ENCODE data around the gene PSMD3.

The PSMD3 gene

DNA sequence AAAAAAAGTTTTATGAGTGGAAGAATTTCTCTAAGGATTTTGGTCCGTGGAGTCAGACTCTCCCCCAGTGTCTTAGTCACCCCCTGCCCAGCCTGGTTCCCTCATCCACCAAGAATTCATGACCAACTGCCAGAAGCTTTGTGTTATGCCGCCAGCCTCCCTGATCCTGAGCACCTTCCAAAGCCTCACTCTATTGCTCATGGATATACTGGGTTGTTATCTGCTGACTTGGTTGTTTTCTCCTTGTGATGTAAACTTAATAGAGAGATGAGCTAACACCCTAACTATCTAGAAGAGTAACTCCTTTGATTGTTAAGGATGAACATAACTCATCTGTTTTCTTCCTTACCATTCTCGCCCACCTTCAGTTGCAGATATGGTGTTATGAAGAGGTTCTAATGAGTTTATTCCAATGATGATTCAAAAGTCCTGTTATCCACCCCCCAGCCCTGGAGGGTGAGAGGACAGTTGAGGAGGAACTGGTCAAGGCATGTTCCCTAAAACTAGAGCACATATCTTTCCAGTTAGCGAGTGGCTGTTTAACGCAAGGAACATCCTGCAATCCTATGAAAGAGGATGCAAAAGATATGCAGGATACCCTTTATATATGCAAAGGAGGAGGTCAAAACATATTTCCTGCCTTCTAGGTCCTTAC lies 1.5 kb upstream of the PSMD3 start:
- no peak overlapping the region for H3K4me2 ChIP-seq (ENCODE audit: low read length)
- no peaks in the 10 kb centered on the region for H3K36me3 ChIP-seq (ENCODE audit: control insufficient read depth, insufficient read depth, low read length)
- no peaks in the 10 kb centered on the region for H3K9me3 ChIP-seq (ENCODE audit: control insufficient read depth, low read length)
- H2AFZ ChIP-seq, result peak overlapping the region; percentile 92
- H3K27me3 ChIP-seq (ENCODE audit: control insufficient read depth, insufficient read depth, low read length), result no peaks in the 10 kb centered on the region
- no peak overlapping the region for H3K9ac ChIP-seq
- peaks cover 4% of the 10 kb centered on the region for H3K4me1 ChIP-seq
- TF ChIP-seq, protein P1, sequence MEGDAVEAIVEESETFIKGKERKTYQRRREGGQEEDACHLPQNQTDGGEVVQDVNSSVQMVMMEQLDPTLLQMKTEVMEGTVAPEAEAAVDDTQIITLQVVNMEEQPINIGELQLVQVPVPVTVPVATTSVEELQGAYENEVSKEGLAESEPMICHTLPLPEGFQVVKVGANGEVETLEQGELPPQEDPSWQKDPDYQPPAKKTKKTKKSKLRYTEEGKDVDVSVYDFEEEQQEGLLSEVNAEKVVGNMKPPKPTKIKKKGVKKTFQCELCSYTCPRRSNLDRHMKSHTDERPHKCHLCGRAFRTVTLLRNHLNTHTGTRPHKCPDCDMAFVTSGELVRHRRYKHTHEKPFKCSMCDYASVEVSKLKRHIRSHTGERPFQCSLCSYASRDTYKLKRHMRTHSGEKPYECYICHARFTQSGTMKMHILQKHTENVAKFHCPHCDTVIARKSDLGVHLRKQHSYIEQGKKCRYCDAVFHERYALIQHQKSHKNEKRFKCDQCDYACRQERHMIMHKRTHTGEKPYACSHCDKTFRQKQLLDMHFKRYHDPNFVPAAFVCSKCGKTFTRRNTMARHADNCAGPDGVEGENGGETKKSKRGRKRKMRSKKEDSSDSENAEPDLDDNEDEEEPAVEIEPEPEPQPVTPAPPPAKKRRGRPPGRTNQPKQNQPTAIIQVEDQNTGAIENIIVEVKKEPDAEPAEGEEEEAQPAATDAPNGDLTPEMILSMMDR (IDR thresholded peaks at IDR 0.05), result no peak
- no peak overlapping the region for H3K4me3 ChIP-seq (ENCODE audit: low read depth, low read length)
- peaks cover 10% of the 10 kb centered on the region for H3K79me2 ChIP-seq
- no peak overlapping the region for H3K27ac ChIP-seq

DNA sequence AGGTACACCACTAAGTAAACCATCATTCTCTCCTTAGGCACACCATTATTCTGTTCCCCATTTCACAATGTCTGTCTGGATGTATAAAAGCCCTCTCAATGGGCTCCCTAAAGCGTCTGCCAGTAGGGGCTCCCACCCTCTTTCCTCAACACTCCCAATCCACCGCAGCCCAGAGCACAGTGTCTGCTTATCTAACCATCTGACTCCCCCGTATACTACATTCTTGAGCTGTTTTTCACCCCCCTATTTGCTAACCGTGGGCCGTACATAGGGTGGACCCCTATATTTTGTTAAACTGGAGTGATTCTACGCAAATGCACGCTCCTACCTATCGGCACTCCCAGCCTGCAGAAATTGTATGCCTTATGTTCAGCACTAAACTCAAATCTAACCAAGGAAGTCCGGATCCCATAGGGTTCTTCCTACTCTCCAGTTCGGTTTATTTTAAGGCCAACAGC lies 685 bp upstream of the PSMD3 start:
- peak overlapping the region; percentile 85 for H3K4me3 ChIP-seq (ENCODE audit: low read depth, low read length)
- peak overlapping the region; percentile 96 for H3K4me2 ChIP-seq (ENCODE audit: low read length)
- peak overlapping the region; percentile 76 for H3K27ac ChIP-seq
- H2AFZ ChIP-seq, result peak overlapping the region; percentile 92
- no peaks in the 10 kb centered on the region for H3K27me3 ChIP-seq (ENCODE audit: control insufficient read depth, insufficient read depth, low read length)
- H3K79me2 ChIP-seq, result peaks cover 16% of the 10 kb centered on the region
- no peak overlapping the region for H3K9ac ChIP-seq
- H3K9me3 ChIP-seq (ENCODE audit: control insufficient read depth, low read length), result no peaks in the 10 kb centered on the region
- TF ChIP-seq, protein P1 (IDR thresholded peaks at IDR 0.05), result no peak
- peaks cover 4% of the 10 kb centered on the region for H3K4me1 ChIP-seq
- no peaks in the 10 kb centered on the region for H3K36me3 ChIP-seq (ENCODE audit: control insufficient read depth, insufficient read depth, low read length)

DNA sequence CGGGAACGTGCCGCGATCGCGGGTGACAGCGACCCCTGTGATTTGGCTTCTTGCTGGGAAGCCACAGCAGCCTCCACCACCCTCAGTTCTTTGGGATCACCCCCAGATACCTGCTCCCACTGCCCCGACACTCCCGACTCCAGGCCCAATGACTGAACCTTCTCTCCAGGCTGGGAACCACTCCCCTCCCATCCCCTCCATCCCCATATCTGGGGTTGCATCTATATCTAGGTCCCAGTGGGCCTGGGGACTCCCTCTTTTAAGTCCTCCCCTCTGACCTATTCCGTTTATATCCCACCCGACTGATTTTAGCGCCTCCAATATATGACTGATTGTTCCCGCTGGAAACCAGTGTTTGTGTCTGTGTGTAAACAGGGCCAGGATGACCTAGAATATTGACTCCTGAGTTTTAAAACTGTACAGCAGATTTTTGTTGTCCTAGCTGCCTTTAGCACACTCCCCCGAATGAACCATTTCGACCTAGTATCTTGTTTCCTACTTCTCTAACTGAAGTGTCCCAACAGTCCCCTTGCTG lies 667 bp downstream of the PSMD3 start:
- H3K36me3 ChIP-seq (ENCODE audit: control insufficient read depth, insufficient read depth, low read length), result no peaks in the 10 kb centered on the region
- peak overlapping the region; percentile 96 for H3K9ac ChIP-seq
- H3K4me3 ChIP-seq (ENCODE audit: low read depth, low read length), result peak overlapping the region; percentile 85
- peak overlapping the region; percentile 92 for H2AFZ ChIP-seq
- peak overlapping the region; percentile 61 for H3K4me2 ChIP-seq (ENCODE audit: low read length)
- no peaks in the 10 kb centered on the region for H3K27me3 ChIP-seq (ENCODE audit: control insufficient read depth, insufficient read depth, low read length)
- H3K9me3 ChIP-seq (ENCODE audit: control insufficient read depth, low read length), result no peaks in the 10 kb centered on the region
- H3K79me2 ChIP-seq, result peaks cover 16% of the 10 kb centered on the region
- TF ChIP-seq, protein P1 (IDR thresholded peaks at IDR 0.05), result no peak
- peak overlapping the region; percentile 76 for H3K27ac ChIP-seq
- peaks cover 4% of the 10 kb centered on the region for H3K4me1 ChIP-seq

DNA sequence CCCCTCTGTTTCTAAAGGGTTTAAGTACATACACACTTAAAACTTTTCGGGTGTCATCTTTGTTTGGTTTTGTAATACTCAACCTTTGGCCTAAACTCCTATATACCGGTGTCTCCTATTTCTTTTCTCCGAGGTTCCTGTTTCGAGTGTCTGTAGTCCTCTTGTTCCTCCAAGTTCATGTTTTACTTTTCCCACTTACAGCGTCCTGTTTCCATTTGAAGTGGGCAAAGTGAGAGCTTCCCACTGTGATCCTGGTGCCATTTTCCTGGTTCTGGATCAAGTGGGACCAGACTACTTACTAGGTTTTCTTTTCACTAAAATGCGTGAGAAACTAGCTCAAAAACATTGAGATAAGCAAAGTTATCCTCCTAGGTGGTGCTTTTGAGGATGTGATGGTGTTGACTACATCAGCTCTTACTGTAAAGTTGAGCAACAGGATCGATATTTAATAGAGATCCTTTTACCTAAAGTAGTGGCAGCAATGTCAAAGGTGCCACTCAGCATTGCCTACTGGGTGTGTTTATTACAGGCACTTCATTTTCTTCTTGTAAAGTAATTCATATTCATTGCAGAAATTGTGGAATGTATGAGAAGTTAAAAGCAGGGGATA lies 1.3 kb downstream of the PSMD3 start:
- Histone ChIP-seq H3K27me3 (ENCODE audit: control insufficient read depth, insufficient read depth, low read length) (no peaks in the 10 kb centered on the region), H3K4me1 (peaks cover 4% of the 10 kb centered on the region), H3K9ac (no peak overlapping the region), H3K36me3 (ENCODE audit: control insufficient read depth, insufficient read depth, low read length) (no peaks in the 10 kb centered on the region), H2AFZ (no peak overlapping the region), H3K4me3 (ENCODE audit: low read depth, low read length) (peak overlapping the region; percentile 85), H3K9me3 (ENCODE audit: control insufficient read depth, low read length) (no peaks in the 10 kb centered on the region), H3K27ac (no peak overlapping the region), H3K79me2 (peaks cover 16% of the 10 kb centered on the region), H3K4me2 (ENCODE audit: low read length) (peak overlapping the region; percentile 61)
- TF ChIP-seq, protein P1 (IDR thresholded peaks at IDR 0.05), result no peak

Measured in parathyroid adenoma (tissue), 2 donors.